Measurements from ENCODE around the gene DNAI1.

GRCh38 chr9:34568133-34568532 lies 109.5 kb downstream of the DNAI1 start:
- no peak for TF ChIP-seq CTCF (conservative IDR thresholded peaks at IDR 0.05; ENCODE audit: low read depth, low read length)
- TF ChIP-seq EZH2phosphoT487 (IDR thresholded peaks at IDR 0.05; ENCODE audit: borderline replicate concordance, low read length), result no peak
- no peak for TF ChIP-seq EZH2 (IDR thresholded peaks at IDR 0.05; ENCODE audit: low read length, unreplicated experiment)

Data from PC-3 (cell line).